ENCODE results near the gene UBFD1. TPM values are rescaled to one million over a fixed set of nuclear protein-coding genes. Genes with fewer than 3 reads are reported as not detected.
"Not testable (repeated sequence)": the region's sequence is repeated elsewhere in the genome, so short reads cannot be mapped to it uniquely, and the experiment has no call there.

The UBFD1 gene
- total RNA-seq, 1 donor from 2014 or later = 51.3 TPM

DNA sequence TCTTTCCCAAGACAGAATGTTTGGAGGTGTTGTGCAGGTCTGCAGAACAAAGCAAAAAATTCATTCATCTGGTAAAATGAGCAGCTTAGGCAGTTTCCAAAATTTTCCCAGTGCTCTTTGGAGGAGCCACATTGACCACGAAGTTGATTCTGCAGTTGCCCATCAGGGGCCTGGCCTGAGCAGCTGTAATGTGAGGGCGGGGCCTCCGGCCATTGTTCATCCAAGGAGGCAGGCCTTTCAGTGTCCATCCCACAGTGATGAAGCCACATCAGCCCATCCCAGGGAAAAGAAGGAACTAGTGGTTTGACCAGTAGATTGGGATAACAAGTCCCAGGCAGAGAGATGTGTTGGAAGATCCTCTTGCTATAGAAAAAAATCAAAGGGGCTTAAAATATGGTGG is 10.1 kb downstream of the UBFD1 start:
- DNase-seq (ENCODE audit: low spot score) = no peak

GRCh38 chr16:23570992-23571632 is 13.6 kb downstream of the UBFD1 start:
- no peak for DNase-seq (ENCODE audit: low spot score)

GRCh38 chr16:23571895-23572294 is 14.4 kb downstream of the UBFD1 start:
- DNase-seq (ENCODE audit: low spot score) = no peak

- DNase-seq (ENCODE audit: low spot score) = no peak
Observed at GRCh38 chr16:23572394-23572793, 14.9 kb downstream of the UBFD1 start.

DNA sequence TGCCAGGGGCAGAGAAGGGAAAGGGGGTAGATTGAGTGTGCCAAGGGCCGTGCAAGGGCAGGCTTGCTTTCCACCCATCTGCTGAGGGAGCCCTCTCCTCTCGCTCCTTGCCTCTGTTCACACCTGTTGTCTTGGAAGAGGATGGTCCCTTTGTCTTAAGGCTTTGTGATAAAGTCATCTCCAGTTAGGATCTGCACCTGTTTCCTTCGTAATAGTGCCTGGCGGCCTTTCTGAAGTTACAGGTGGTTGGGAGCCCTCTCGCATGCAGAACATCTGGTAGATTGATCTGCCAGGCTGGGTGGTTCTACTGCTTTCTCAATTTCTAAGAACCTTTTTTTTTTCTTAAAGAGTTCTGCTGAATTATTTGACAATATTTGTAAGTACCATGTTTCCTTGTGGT is 16.3 kb downstream of the UBFD1 start:
- DNase-seq (ENCODE audit: low spot score) = no peak

GRCh38 chr16:23575834-23576233 is 18.3 kb downstream of the UBFD1 start:
- no peak for DNase-seq (ENCODE audit: low spot score)

DNA sequence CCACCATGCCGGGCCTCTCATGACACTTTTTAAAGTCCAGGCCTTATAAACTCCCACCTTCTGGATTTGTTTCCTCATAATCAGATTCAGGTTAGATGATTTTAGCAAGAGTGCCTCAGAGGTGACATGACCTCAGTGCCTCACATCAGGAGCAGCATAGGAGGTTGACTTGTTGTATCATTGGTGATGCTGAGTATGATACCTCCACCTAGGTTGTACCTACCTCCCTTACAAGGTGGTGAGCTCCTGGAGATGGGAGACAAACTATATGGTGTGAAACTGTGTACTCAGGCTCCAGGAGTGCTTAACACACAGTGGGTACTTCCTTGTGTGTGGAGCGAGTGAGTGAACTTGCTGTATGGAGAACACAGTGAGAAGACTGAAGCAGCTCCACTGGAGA is 20.0 kb downstream of the UBFD1 start:
- no peak for DNase-seq (ENCODE audit: low spot score)

- DNase-seq (ENCODE audit: low spot score) = no peak
Observed at GRCh38 chr16:23578101-23578830, 20.7 kb downstream of the UBFD1 start.

DNA sequence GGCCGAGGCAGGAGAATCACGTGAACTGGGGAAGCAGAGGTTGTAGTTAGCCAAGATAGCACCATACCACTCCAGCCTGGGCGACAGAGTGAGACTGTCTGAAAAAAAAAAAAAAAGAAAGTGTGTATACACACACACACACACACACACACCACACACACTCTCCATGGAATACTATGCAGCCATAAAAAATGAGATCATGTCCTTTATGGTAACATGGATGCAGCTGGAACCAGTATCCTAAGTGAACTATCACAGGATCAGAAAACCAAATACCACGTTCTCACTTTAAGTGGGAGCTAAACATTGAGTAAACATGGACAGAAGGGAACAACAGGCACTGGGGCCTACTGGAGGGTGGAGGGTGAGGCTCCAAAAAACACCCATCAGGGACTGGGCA is 21.8 kb downstream of the UBFD1 start:
- DNase-seq (ENCODE audit: low spot score) = no peak

GRCh38 chr16:23580391-23580790 is 22.9 kb downstream of the UBFD1 start:
- no peak for DNase-seq (ENCODE audit: low spot score)

DNA sequence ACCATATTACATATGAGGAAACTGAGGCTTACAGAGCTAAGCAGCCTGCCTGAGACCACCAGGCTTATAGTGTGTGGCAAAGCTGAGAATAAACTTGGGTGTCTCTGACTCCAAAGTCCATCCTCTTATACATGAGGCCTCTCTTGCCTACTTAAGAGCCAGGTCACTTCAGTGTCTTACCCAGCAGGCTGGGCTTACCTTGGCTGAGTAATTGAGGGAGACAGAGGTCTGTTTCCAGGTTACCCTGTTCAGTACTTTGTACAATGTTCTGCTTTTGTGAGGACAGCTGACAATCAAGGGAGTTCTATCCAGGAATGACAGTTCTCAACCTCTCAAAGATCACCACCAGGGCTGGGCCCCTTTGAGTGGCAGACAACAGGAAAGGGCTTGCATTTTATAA is 24.2 kb downstream of the UBFD1 start:
- DNase-seq (ENCODE audit: low spot score) = no peak

- not testable (repeated sequence) for DNase-seq (ENCODE audit: low spot score)
Observed at GRCh38 chr16:23583271-23583670, 25.7 kb downstream of the UBFD1 start.

- DNase-seq (ENCODE audit: low spot score) = no peak
Observed at GRCh38 chr16:23584186-23585076, 26.9 kb downstream of the UBFD1 start.

GRCh38 chr16:23587726-23588125 is 30.2 kb downstream of the UBFD1 start:
- no peak for DNase-seq (ENCODE audit: low spot score)

- no peak for DNase-seq (ENCODE audit: low spot score)
Observed at GRCh38 chr16:23590181-23590580, 32.7 kb downstream of the UBFD1 start.

DNA sequence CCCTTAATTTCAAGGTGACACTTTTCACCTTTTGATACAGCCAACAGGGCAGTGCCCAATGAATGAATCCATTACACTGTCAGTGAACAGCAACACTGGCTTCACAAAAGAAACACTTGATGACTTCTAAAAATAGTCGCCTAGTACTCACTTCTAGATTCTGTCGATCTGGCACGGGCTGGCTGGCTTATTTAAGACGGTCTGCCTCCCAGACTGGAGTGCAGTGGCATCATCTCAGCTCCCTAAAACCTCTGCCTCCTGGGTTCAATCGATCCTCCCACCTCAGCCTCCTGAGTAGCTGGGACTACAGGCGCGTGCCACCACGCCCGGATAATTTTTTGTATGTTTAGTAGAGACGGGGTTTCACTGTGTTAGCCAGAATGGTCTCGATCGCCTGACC is 36.7 kb downstream of the UBFD1 start:
- no peak for DNase-seq (ENCODE audit: low spot score)

GRCh38 chr16:23595246-23595950 is 37.9 kb downstream of the UBFD1 start:
- DNase-seq (ENCODE audit: low spot score) = no peak

GRCh38 chr16:23595951-23596720 is 38.6 kb downstream of the UBFD1 start, which contains the start of gene NDUFAB1:
Gene NDUFAB1, minus strand, starts transcription at chr16:23596316. Its CDS starts 26 bp downstream, at chr16:23596290.
- DNase-seq (ENCODE audit: low spot score) = peak; percentile 90

GRCh38 chr16:23597003-23597756 is 39.7 kb downstream of the UBFD1 start:
- no peak for DNase-seq (ENCODE audit: low spot score)

GRCh38 chr16:23607726-23608125 is 50.2 kb downstream of the UBFD1 start:
- no peak for DNase-seq (ENCODE audit: low spot score)
